Esophagus muscularis mucosa (tissue), 4 donors: ENCODE measurements around the gene DLL3.

Experiments used
- CTCF ChIP-seq, 3 experiments: fragments of 200-600 bp in 2 of 3; fragments of 450-650 bp in 1 of 3; sonication (generic) in 2 of 3; IDR thresholded peaks; one replicate each; pipeline ENCODE4 v1.5.1; 2017 to 2019; ENCODE audit warnings: antibody characterized with exemption in 3 of 3, mild to moderate bottlenecking in 2 of 3, moderate library complexity in 1 of 3
- EP300 ChIP-seq: sonication (generic); formaldehyde crosslinking; IDR thresholded peaks from one replicate; pipeline ENCODE4 v1.6.1; 2017; ENCODE audit warnings: antibody characterized with exemption
- POLR2A ChIP-seq: fragments of 450-650 bp; IDR thresholded peaks from one replicate; pipeline ENCODE4 v1.6.1; 2017; ENCODE audit warnings: antibody characterized with exemption, moderate library complexity, mild to moderate bottlenecking, low read depth
- POLR2AphosphoS5 ChIP-seq, 2 donors: sonication (generic); formaldehyde crosslinking; IDR thresholded peaks; one replicate each; pipeline ENCODE4 v1.6.1; 2017; ENCODE audit warnings: antibody characterized with exemption in 2 of 2

DNA sequence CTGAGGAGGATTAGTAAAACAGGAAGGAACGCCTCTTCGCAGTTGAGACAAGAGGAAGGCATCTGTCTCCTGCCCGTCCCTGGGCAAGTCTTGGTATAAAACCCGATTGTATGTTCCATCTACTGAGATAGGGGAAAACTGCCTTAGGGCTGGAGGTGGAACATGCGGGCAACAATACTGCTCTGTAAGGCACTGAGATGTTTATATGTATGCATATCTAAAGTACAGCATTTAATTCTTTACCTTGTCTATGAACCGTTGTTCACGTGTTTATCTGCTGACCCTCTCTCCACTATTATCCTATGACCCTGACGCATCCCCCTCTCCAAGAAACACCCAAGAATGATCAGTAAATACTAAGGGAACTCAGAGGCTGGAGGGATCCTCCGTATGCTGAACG lies 18.8 kb upstream of the DLL3 start:
- TF ChIP-seq CTCF (IDR thresholded peaks at IDR 0.05) (no peak), POLR2A (no peak), POLR2AphosphoS5 (IDR thresholded peaks at IDR 0.05) (no peak), EP300 (no peak)
